GM21515 (cell line): ENCODE measurements around the gene REM2.

ENCODE experiments used
- ATAC-seq: cut with Tn5 transposase; IDR thresholded peaks from one replicate; pipeline ENCODE4 v1.9.1; 2021; ENCODE audit not compliant: unreplicated experiment

REM2 gene

GRCh38 chr14:22883173-22883976 is at the start of gene REM2:
Gene REM2 (plus strand): TSS chr14:22883222. CDS start chr14:22883288, 66 bp downstream.
- ATAC-seq, result no peak

- ATAC-seq, result no peak
Observed at GRCh38 chr14:22835505-22835904, 47.5 kb upstream of the REM2 start.

GRCh38 chr14:22836301-22837113 is 46.5 kb upstream of the REM2 start, which contains the start of gene MMP14:
Gene MMP14 (plus strand): TSS chr14:22836585. CDS start chr14:22836818, 233 bp downstream.
- ATAC-seq, result no peak

GRCh38 chr14:22837114-22837749 is 45.8 kb upstream of the REM2 start:
- no peak for ATAC-seq

GRCh38 chr14:22837750-22838538 is 45.1 kb upstream of the REM2 start:
- no peak for ATAC-seq

GRCh38 chr14:22838631-22839041 is 44.4 kb upstream of the REM2 start:
- no peak for ATAC-seq

- ATAC-seq, result no peak
Observed at GRCh38 chr14:22839159-22839779, 43.8 kb upstream of the REM2 start.

GRCh38 chr14:22841311-22841710 is 41.7 kb upstream of the REM2 start:
- ATAC-seq, result no peak

GRCh38 chr14:22841769-22842168 is 41.3 kb upstream of the REM2 start:
- ATAC-seq, result no peak

- ATAC-seq, result no peak
Observed at GRCh38 chr14:22842211-22843122, 40.6 kb upstream of the REM2 start.

- no peak for ATAC-seq
Observed at GRCh38 chr14:22843123-22843925, 39.7 kb upstream of the REM2 start.

- ATAC-seq, result no peak
Observed at GRCh38 chr14:22844221-22845102, 38.6 kb upstream of the REM2 start.

GRCh38 chr14:22845103-22845394 is 38.0 kb upstream of the REM2 start:
- no peak for ATAC-seq

GRCh38 chr14:22845821-22846625 is 37.0 kb upstream of the REM2 start:
- no peak for ATAC-seq

- ATAC-seq, result no peak
Observed at GRCh38 chr14:22846811-22847307, 36.2 kb upstream of the REM2 start.

- no peak for ATAC-seq
Observed at GRCh38 chr14:22847661-22848341, 35.2 kb upstream of the REM2 start.
